ENCODE results near the gene NFATC2.

DNA sequence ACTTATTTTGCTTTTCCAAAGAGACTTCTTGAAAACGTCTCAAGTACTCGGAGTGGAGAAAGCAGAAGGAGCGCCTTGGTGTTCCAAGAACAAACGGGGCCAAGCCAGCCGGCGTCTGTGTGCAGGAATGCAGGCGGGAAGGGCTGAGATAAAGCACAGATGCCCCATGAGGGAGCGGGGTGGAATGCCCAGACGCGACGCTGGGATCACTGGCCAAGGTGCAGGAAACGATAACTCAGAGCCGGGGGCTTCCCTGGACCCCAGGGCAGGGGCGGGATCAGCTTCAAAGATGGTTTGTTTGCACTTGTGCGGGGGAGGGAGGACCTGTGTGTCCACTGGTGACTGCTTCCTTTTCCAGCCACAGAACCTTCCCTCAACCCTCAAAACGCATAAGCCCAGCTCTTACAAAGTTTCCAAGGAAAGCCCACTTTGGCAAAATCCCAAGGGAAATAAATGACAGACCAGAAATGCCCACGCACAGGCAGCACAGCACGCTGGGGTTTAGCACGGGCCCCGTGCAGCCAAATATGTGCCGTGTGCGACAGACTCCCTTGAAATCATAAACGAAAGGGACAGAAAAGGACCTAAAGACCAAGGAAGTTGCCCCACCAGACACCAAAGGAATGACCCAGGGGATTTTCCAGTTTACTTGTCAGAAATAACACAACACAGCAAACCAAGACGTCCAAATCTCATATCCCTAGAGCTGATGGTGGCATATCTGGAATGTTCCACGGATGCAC lies 113.9 kb downstream of the NFATC2 start:
- TF ChIP-seq CTCF (IDR thresholded peaks at IDR 0.05; ENCODE audit: poor library complexity, severe bottlenecking) (no peak), POLR2AphosphoS5 (IDR thresholded peaks at IDR 0.05) (no peak)
